Peyer's patch (tissue), 4 donors: ENCODE data around the gene PDE11A.

Experiments
- POLR2A ChIP-seq, 2 donors: fragments of 450-650 bp; IDR thresholded peaks; one replicate each; pipeline ENCODE4 v1.5.1; 2017; ENCODE audit warnings: antibody characterized with exemption in 2 of 2, mild to moderate bottlenecking in 2 of 2, moderate library complexity in 2 of 2
- TF ChIP-seq, protein P1 (sequence below), 6 experiments: fragments of 450-650 bp in 4 of 6; fragments of 200-600 bp in 2 of 6; sonication (generic) in 1 of 6; IDR thresholded peaks; one replicate each; pipeline ENCODE4 v1.5.1; 2017 to 2019; ENCODE audit warnings: antibody characterized with exemption in 6 of 6, mild to moderate bottlenecking in 3 of 6, moderate library complexity in 1 of 6

GRCh38 chr2:178070824-178071223 is 1.8 kb downstream of the PDE11A start:
- no peak for TF ChIP-seq POLR2A (IDR thresholded peaks at IDR 0.05)
- TF ChIP-seq, protein P1, sequence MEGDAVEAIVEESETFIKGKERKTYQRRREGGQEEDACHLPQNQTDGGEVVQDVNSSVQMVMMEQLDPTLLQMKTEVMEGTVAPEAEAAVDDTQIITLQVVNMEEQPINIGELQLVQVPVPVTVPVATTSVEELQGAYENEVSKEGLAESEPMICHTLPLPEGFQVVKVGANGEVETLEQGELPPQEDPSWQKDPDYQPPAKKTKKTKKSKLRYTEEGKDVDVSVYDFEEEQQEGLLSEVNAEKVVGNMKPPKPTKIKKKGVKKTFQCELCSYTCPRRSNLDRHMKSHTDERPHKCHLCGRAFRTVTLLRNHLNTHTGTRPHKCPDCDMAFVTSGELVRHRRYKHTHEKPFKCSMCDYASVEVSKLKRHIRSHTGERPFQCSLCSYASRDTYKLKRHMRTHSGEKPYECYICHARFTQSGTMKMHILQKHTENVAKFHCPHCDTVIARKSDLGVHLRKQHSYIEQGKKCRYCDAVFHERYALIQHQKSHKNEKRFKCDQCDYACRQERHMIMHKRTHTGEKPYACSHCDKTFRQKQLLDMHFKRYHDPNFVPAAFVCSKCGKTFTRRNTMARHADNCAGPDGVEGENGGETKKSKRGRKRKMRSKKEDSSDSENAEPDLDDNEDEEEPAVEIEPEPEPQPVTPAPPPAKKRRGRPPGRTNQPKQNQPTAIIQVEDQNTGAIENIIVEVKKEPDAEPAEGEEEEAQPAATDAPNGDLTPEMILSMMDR (IDR thresholded peaks at IDR 0.05) = no peak
